HEK293 (cell line): ENCODE measurements around the gene ANO3.

Experiments
- CTCF ChIA-PET: fragments of 350-600 bp; formaldehyde crosslinking; extraction: SDS; loops from one replicate; lab custom pipeline; 2021; ENCODE audit warnings: antibody characterized with exemption; lab: Yijun Ruan, JAX
- POLR2A ChIA-PET: fragments of 300-600 bp; formaldehyde crosslinking; extraction: SDS; loops from one replicate; lab custom pipeline; 2020; ENCODE audit warnings: antibody characterized with exemption, inconsistent platforms; lab: Yijun Ruan, JAX
- H3K27ac ChIP-seq: fragments of 200-500 bp; sonication (Bioruptor generic); 2 replicates; pipeline ENCODE4 v1.5.1; 2014; ENCODE audit warnings: low read depth, low read length, control low read depth, inconsistent platforms; ENCODE audit errors: extremely low read depth
- H3K36me3 ChIP-seq, 2 experiments: fragments of 200-500 bp in 1 of 2; sonication (Bioruptor generic) in 1 of 2; 1 replicate in 1 of 2; 2 replicates in 1 of 2; pipeline ENCODE4 v1.5.1; 2014 to 2017; ENCODE audit warnings: inconsistent platforms in 2 of 2, low read length in 2 of 2; ENCODE audit not compliant: control insufficient read depth in 2 of 2, insufficient read depth in 1 of 2
- H3K4me1 ChIP-seq: fragments of 200-500 bp; sonication (Bioruptor generic); 2 replicates; pipeline ENCODE4 v1.5.1; 2014; ENCODE audit warnings: mild to moderate bottlenecking, low read length, inconsistent platforms; ENCODE audit not compliant: control insufficient read depth, insufficient read depth
- H3K4me3 ChIP-seq: 2 replicates; pipeline ENCODE4 v1.5.1; 2011; ENCODE audit warnings: low read depth, mild to moderate bottlenecking, control low read depth, low read length, moderate library complexity
- H3K9me3 ChIP-seq: fragments of 200-500 bp; sonication (Bioruptor generic); 2 replicates; pipeline ENCODE4 v1.5.1; 2014; ENCODE audit warnings: low read depth, low read length, inconsistent platforms; ENCODE audit not compliant: control insufficient read depth, insufficient read depth
- BCL11B ChIP-seq: fragments of 450-650 bp; formaldehyde crosslinking; IDR thresholded peaks from 2 replicates; pipeline ENCODE4 v1.5.1; 2016; ENCODE audit warnings: low read depth, missing biosample characterization, missing genetic modification characterization
- MYNN ChIP-seq: fragments of 450-650 bp; formaldehyde crosslinking; IDR thresholded peaks from 2 replicates; pipeline ENCODE4 v1.5.1; 2016; ENCODE audit warnings: missing biosample characterization, missing genetic modification characterization, borderline replicate concordance
- PRDM6 ChIP-seq: fragments of 450-650 bp; formaldehyde crosslinking; IDR thresholded peaks from 2 replicates; pipeline ENCODE4 v1.5.1; 2017; ENCODE audit warnings: missing biosample characterization, missing genetic modification characterization
- ZEB2 ChIP-seq: fragments of 450-650 bp; formaldehyde crosslinking; IDR thresholded peaks from 2 replicates; pipeline ENCODE4 v1.5.1; 2016; ENCODE audit warnings: missing biosample characterization, missing genetic modification characterization
- ZFP69B ChIP-seq: fragments of 450-650 bp; formaldehyde crosslinking; IDR thresholded peaks from 2 replicates; pipeline ENCODE4 v1.5.1; 2016; ENCODE audit warnings: missing biosample characterization, missing genetic modification characterization
- ZNF132 ChIP-seq: fragments of 450-650 bp; formaldehyde crosslinking; IDR thresholded peaks from 2 replicates; pipeline ENCODE4 v1.5.1; 2017; ENCODE audit warnings: missing biosample characterization, missing genetic modification characterization, borderline replicate concordance
- ZNF175 ChIP-seq: fragments of 450-650 bp; formaldehyde crosslinking; IDR thresholded peaks from 2 replicates; pipeline ENCODE4 v1.5.1; 2016; ENCODE audit warnings: missing biosample characterization, missing genetic modification characterization
- ZNF19 ChIP-seq: fragments of 450-650 bp; formaldehyde crosslinking; IDR thresholded peaks from 2 replicates; pipeline ENCODE4; 2016; ENCODE audit warnings: missing biosample characterization, missing genetic modification characterization, low read depth
- ZNF311 ChIP-seq: fragments of 450-650 bp; formaldehyde crosslinking; IDR thresholded peaks from 2 replicates; pipeline ENCODE4 v1.5.1; 2017; ENCODE audit warnings: missing biosample characterization, missing genetic modification characterization, borderline replicate concordance
- ZNF37A ChIP-seq: fragments of 450-650 bp; IDR thresholded peaks from 2 replicates; pipeline ENCODE4 v1.5.1; 2018; ENCODE audit warnings: missing biosample characterization, missing genetic modification characterization
- ZNF548 ChIP-seq: fragments of 450-650 bp; formaldehyde crosslinking; IDR thresholded peaks from 2 replicates; pipeline ENCODE4 v1.5.1; 2016; ENCODE audit warnings: missing biosample characterization, missing genetic modification characterization
- ZNF623 ChIP-seq: fragments of 450-650 bp; formaldehyde crosslinking; IDR thresholded peaks from 2 replicates; pipeline ENCODE4 v1.5.1; 2016; ENCODE audit warnings: missing biosample characterization, missing genetic modification characterization
- ZSCAN16 ChIP-seq: fragments of 450-650 bp; formaldehyde crosslinking; IDR thresholded peaks from 2 replicates; pipeline ENCODE4 v1.5.1; 2016; ENCODE audit warnings: missing biosample characterization, missing genetic modification characterization
- ZXDB ChIP-seq: fragments of 450-650 bp; formaldehyde crosslinking; IDR thresholded peaks from 2 replicates; pipeline ENCODE4 v1.5.1; 2016; ENCODE audit warnings: missing biosample characterization, missing genetic modification characterization
- TF ChIP-seq, protein P1 (sequence below): fragments of 450-650 bp; formaldehyde crosslinking; IDR thresholded peaks from 2 replicates; pipeline ENCODE4 v1.5.1; 2017; ENCODE audit warnings: missing biosample characterization, missing genetic modification characterization
- TF ChIP-seq, protein P2 (sequence below): fragments of 450-650 bp; formaldehyde crosslinking; IDR thresholded peaks from 2 replicates; pipeline ENCODE4 v1.5.1; 2016; ENCODE audit warnings: missing biosample characterization, missing genetic modification characterization

The ANO3 gene

GRCh38 chr11:26490546-26490945 is 158.6 kb downstream of the ANO3 start:
- POLR2A ChIA-PET, result no interaction called here
- H3K4me1 ChIP-seq, result no peaks in the 10 kb centered on the region
- TF ChIP-seq, protein P1, sequence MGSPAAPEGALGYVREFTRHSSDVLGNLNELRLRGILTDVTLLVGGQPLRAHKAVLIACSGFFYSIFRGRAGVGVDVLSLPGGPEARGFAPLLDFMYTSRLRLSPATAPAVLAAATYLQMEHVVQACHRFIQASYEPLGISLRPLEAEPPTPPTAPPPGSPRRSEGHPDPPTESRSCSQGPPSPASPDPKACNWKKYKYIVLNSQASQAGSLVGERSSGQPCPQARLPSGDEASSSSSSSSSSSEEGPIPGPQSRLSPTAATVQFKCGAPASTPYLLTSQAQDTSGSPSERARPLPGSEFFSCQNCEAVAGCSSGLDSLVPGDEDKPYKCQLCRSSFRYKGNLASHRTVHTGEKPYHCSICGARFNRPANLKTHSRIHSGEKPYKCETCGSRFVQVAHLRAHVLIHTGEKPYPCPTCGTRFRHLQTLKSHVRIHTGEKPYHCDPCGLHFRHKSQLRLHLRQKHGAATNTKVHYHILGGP (tag by site-specific recombination), result no peak
- TF ChIP-seq PRDM6 (tag by site-specific recombination), result no peak
- no peak for TF ChIP-seq ZFP69B (tag by site-specific recombination)
- TF ChIP-seq BCL11B (tag by site-specific recombination), result no peak
- no peak for TF ChIP-seq ZSCAN16 (tag by site-specific recombination)
- TF ChIP-seq ZNF175 (tag by site-specific recombination), result no peak
- TF ChIP-seq ZNF548 (tag by site-specific recombination), result no peak
- TF ChIP-seq ZNF623, result no peak
- no peak for TF ChIP-seq ZEB2 (tag by site-specific recombination)
- no peak for TF ChIP-seq ZNF19
- no peak for TF ChIP-seq MYNN (tag by site-specific recombination)
- TF ChIP-seq, all 188 proteins: peak for 0
- H3K27ac ChIP-seq, result no peak overlapping the region
- H3K4me3 ChIP-seq, result no peak overlapping the region
- no peaks in the 10 kb centered on the region for H3K9me3 ChIP-seq
- CTCF ChIA-PET, result no interaction called here
- no peaks in the 10 kb centered on the region for H3K36me3 ChIP-seq

DNA sequence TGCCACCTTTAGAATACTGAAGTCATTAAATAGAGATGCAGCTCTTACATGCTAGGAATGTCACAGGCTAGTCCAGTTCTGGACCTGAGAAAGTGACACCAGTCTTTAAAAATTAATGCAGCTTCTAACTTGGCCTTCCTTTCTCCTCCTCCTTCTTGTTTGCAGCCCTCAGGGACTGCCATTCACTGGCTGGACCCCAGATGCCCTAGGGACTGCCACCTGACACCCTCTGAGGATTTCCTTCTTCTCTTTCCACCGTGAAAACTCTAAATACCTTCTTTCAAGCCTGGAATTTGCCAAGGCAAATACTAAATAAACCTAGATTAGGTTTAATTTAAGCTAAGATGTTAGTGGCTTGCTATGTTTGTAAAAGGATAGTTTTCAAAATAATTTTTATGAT is 161.7 kb downstream of the ANO3 start:
- Histone ChIP-seq H3K27ac (no peak overlapping the region), H3K4me3 (no peak overlapping the region), H3K36me3 (no peaks in the 10 kb centered on the region), H3K4me1 (no peaks in the 10 kb centered on the region), H3K9me3 (no peaks in the 10 kb centered on the region)
- ChIA-PET CTCF (no interaction called here), POLR2A (no interaction called here)
- TF ChIP-seq ZNF311 (tag by site-specific recombination), result no peak
- no peak for TF ChIP-seq ZXDB (tag by site-specific recombination)
- TF ChIP-seq, protein P2, sequence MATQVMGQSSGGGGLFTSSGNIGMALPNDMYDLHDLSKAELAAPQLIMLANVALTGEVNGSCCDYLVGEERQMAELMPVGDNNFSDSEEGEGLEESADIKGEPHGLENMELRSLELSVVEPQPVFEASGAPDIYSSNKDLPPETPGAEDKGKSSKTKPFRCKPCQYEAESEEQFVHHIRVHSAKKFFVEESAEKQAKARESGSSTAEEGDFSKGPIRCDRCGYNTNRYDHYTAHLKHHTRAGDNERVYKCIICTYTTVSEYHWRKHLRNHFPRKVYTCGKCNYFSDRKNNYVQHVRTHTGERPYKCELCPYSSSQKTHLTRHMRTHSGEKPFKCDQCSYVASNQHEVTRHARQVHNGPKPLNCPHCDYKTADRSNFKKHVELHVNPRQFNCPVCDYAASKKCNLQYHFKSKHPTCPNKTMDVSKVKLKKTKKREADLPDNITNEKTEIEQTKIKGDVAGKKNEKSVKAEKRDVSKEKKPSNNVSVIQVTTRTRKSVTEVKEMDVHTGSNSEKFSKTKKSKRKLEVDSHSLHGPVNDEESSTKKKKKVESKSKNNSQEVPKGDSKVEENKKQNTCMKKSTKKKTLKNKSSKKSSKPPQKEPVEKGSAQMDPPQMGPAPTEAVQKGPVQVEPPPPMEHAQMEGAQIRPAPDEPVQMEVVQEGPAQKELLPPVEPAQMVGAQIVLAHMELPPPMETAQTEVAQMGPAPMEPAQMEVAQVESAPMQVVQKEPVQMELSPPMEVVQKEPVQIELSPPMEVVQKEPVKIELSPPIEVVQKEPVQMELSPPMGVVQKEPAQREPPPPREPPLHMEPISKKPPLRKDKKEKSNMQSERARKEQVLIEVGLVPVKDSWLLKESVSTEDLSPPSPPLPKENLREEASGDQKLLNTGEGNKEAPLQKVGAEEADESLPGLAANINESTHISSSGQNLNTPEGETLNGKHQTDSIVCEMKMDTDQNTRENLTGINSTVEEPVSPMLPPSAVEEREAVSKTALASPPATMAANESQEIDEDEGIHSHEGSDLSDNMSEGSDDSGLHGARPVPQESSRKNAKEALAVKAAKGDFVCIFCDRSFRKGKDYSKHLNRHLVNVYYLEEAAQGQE (tag by site-specific recombination), result no peak
- TF ChIP-seq ZNF132 (tag by site-specific recombination), result no peak

GRCh38 chr11:26507229-26507628 is 175.3 kb downstream of the ANO3 start:
- CTCF ChIA-PET, result no interaction called here
- POLR2A ChIA-PET, result no interaction called here
- no peak overlapping the region for H3K27ac ChIP-seq
- no peaks in the 10 kb centered on the region for H3K36me3 ChIP-seq
- H3K9me3 ChIP-seq, result no peaks in the 10 kb centered on the region
- no peaks in the 10 kb centered on the region for H3K4me1 ChIP-seq
- TF ChIP-seq ZNF37A, result no peak
- no peak overlapping the region for H3K4me3 ChIP-seq
